Measurements from ENCODE around the gene IGF2BP2. TPM values are rescaled to one million over a fixed set of nuclear protein-coding genes. Genes with fewer than 3 reads are reported as not detected.
"Not testable (repeated sequence)": the region's sequence is repeated elsewhere in the genome, so short reads cannot be mapped to it uniquely, and the experiment has no call there.

IGF2BP2 gene
- total RNA-seq, 1 experiment from 2014 or later: 66.2 TPM

GRCh38 chr3:185843635-185844034 is 18.8 kb upstream of the IGF2BP2 start:
- Histone ChIP-seq H3K9me3 (ENCODE audit: low read depth, low read length, poor library complexity, severe bottlenecking) (no peaks in the 10 kb centered on the region), H3K36me3 (ENCODE audit: insufficient read depth, low read length, poor library complexity, severe bottlenecking) (no peaks in the 10 kb centered on the region), H3K4me3 (ENCODE audit: low read depth, low read length, poor library complexity, severe bottlenecking) (no peak overlapping the region), H3K4me1 (ENCODE audit: insufficient read depth, low read length, poor library complexity, severe bottlenecking) (no peaks in the 10 kb centered on the region), H3K27ac (ENCODE audit: low read depth, low read length, poor library complexity, severe bottlenecking) (no peak overlapping the region), H3K27me3 (replicated peaks; ENCODE audit: insufficient read depth, low read depth, low read length, poor library complexity) (no peaks in the 10 kb centered on the region)
- no peak for TF ChIP-seq CTCF (conservative IDR thresholded peaks at IDR 0.05; ENCODE audit: low read depth, low read length)
- DNase-seq (ENCODE audit: low spot score): no peak
- CTCF ChIA-PET: no interaction called here
- intact Hi-C loops (cut with micrococcal nuclease; ENCODE audit: unreplicated experiment): no loop called here
- POLR2A ChIA-PET (ENCODE audit: low non-redundant PET): no interaction called here
- BruUV-seq (replicated peaks): no TSS peak

- BruUV-seq (replicated peaks): no TSS peak
- intact Hi-C loops (cut with micrococcal nuclease; ENCODE audit: unreplicated experiment): no loop called here
Observed at GRCh38 chr3:185843126-185843525, 18.3 kb upstream of the IGF2BP2 start.

GRCh38 chr3:185842241-185842640 is 17.4 kb upstream of the IGF2BP2 start:
- no peak for TF ChIP-seq CTCF (conservative IDR thresholded peaks at IDR 0.05; ENCODE audit: low read depth, low read length)
- Histone ChIP-seq H3K27me3 (replicated peaks; ENCODE audit: insufficient read depth, low read depth, low read length, poor library complexity) (no peaks in the 10 kb centered on the region), H3K36me3 (ENCODE audit: insufficient read depth, low read length, poor library complexity, severe bottlenecking) (no peaks in the 10 kb centered on the region), H3K27ac (ENCODE audit: low read depth, low read length, poor library complexity, severe bottlenecking) (no peak overlapping the region), H3K9me3 (ENCODE audit: low read depth, low read length, poor library complexity, severe bottlenecking) (no peaks in the 10 kb centered on the region), H3K4me1 (ENCODE audit: insufficient read depth, low read length, poor library complexity, severe bottlenecking) (no peaks in the 10 kb centered on the region), H3K4me3 (ENCODE audit: low read depth, low read length, poor library complexity, severe bottlenecking) (no peak overlapping the region)
- DNase-seq (ENCODE audit: low spot score): no peak
- ChIA-PET POLR2A (ENCODE audit: low non-redundant PET) (interaction anchor here (0.7 kb wide), 1 partner anchor 536 kb away, joined by 3 read pairs; no protein-coding TSS in a partner anchor), CTCF (no interaction called here)
- intact Hi-C loops (cut with micrococcal nuclease; ENCODE audit: unreplicated experiment): no loop called here
- no TSS peak for BruUV-seq (replicated peaks)

More at GRCh38 chr3:185843126-185843525, 18.3 kb upstream of the IGF2BP2 start:
- POLR2A ChIA-PET (ENCODE audit: low non-redundant PET): no interaction called here
- H3K36me3 ChIP-seq (ENCODE audit: insufficient read depth, low read length, poor library complexity, severe bottlenecking): no peaks in the 10 kb centered on the region
- TF ChIP-seq CTCF (conservative IDR thresholded peaks at IDR 0.05; ENCODE audit: low read depth, low read length) (no peak), EZH2 (IDR thresholded peaks at IDR 0.05; ENCODE audit: borderline replicate concordance, low read depth, low read length, poor library complexity, severe bottlenecking) (no peak)
- no peak overlapping the region for H3K27ac ChIP-seq (ENCODE audit: low read depth, low read length, poor library complexity, severe bottlenecking)
- H3K4me1 ChIP-seq (ENCODE audit: insufficient read depth, low read length, poor library complexity, severe bottlenecking): no peaks in the 10 kb centered on the region
- H3K9me3 ChIP-seq (ENCODE audit: low read depth, low read length, poor library complexity, severe bottlenecking): no peaks in the 10 kb centered on the region
- CTCF ChIA-PET: no interaction called here
- H3K27me3 ChIP-seq (replicated peaks; ENCODE audit: insufficient read depth, low read depth, low read length, poor library complexity): no peaks in the 10 kb centered on the region
- no peak overlapping the region for H3K4me3 ChIP-seq (ENCODE audit: low read depth, low read length, poor library complexity, severe bottlenecking)
- no peak for DNase-seq (ENCODE audit: low spot score)

- H3K27me3 ChIP-seq (replicated peaks; ENCODE audit: insufficient read depth, low read depth, low read length, poor library complexity); POLR2A ChIA-PET (ENCODE audit: low non-redundant PET); BruUV-seq (replicated peaks); CTCF ChIA-PET; H3K4me1 ChIP-seq (ENCODE audit: insufficient read depth, low read length, poor library complexity, severe bottlenecking); H3K9me3 ChIP-seq (ENCODE audit: low read depth, low read length, poor library complexity, severe bottlenecking); H3K36me3 ChIP-seq (ENCODE audit: insufficient read depth, low read length, poor library complexity, severe bottlenecking); DNase-seq (ENCODE audit: low spot score); H3K27ac ChIP-seq (ENCODE audit: low read depth, low read length, poor library complexity, severe bottlenecking); H3K4me3 ChIP-seq (ENCODE audit: low read depth, low read length, poor library complexity, severe bottlenecking); intact Hi-C loops (cut with micrococcal nuclease; ENCODE audit: unreplicated experiment): not testable (repeated sequence)
Observed at GRCh38 chr3:185838417-185838989, 13.7 kb upstream of the IGF2BP2 start.

Measured in A673 (cell line).